ENCODE measurements around the gene NTN5.
A peak's percentile ranks its signal among the peaks of the same experiment; 100 is the strongest.

Gene NTN5

GRCh38 chr19:48650974-48651682 lies 21.7 kb downstream of the NTN5 start:
- H3K27ac Mint-ChIP-seq: no peak overlapping the region

GRCh38 chr19:48648134-48648533 lies 24.7 kb downstream of the NTN5 start:
- Mint-ChIP-seq H3K4me3 (no peak overlapping the region), H3K36me3 (ENCODE audit: low read depth) (no peaks in the 10 kb centered on the region), H3K9me3 (no peaks in the 10 kb centered on the region), H3K4me1 (ENCODE audit: low read depth) (peaks cover 49% of the 10 kb centered on the region), H3K27me3 (no peaks in the 10 kb centered on the region), H3K27ac (peak overlapping the region; percentile 11)
- DNase-seq: no peak

More at GRCh38 chr19:48650974-48651682, 21.7 kb downstream of the NTN5 start:
- no peak for DNase-seq
- no peaks in the 10 kb centered on the region for H3K9me3 Mint-ChIP-seq
- no peaks in the 10 kb centered on the region for H3K36me3 Mint-ChIP-seq (ENCODE audit: low read depth)
- H3K4me1 Mint-ChIP-seq (ENCODE audit: low read depth): peaks cover 32% of the 10 kb centered on the region
- H3K4me3 Mint-ChIP-seq: no peak overlapping the region
- no peaks in the 10 kb centered on the region for H3K27me3 Mint-ChIP-seq

- Mint-ChIP-seq H3K27ac (peak overlapping the region; percentile 37), H3K4me1 (ENCODE audit: low read depth) (peaks cover 44% of the 10 kb centered on the region), H3K4me3 (peak overlapping the region; percentile 49), H3K36me3 (ENCODE audit: low read depth) (no peaks in the 10 kb centered on the region), H3K9me3 (no peaks in the 10 kb centered on the region), H3K27me3 (no peaks in the 10 kb centered on the region)
- DNase-seq: no peak
These were observed 26.0 kb downstream of the NTN5 start for GRCh38 chr19:48646722-48647216.

GRCh38 chr19:48646001-48646721 lies 26.7 kb downstream of the NTN5 start, which contains the start of gene CA11:
CA11 (minus strand) TSS chr19:48646187; CDS start chr19:48645632, 555 bp downstream.
- peak within 1 kb of the TSS; percentile 89 for H3K27ac Mint-ChIP-seq
- H3K4me1 Mint-ChIP-seq (ENCODE audit: low read depth): peaks cover 43% of the 10 kb centered on the region
- H3K4me3 Mint-ChIP-seq: peak within 1 kb of the TSS; percentile 79
- H3K36me3 Mint-ChIP-seq (ENCODE audit: low read depth): no peaks in the 10 kb centered on the region
- DNase-seq: peak; percentile 97
- H3K27me3 Mint-ChIP-seq: no peaks in the 10 kb centered on the region
- H3K9me3 Mint-ChIP-seq: no peaks in the 10 kb centered on the region

GRCh38 chr19:48645620-48646000 lies 27.2 kb downstream of the NTN5 start:
- no peaks in the 10 kb centered on the region for H3K27me3 Mint-ChIP-seq
- peaks cover 41% of the 10 kb centered on the region for H3K4me1 Mint-ChIP-seq (ENCODE audit: low read depth)
- peak overlapping the region; percentile 79 for H3K4me3 Mint-ChIP-seq
- DNase-seq: no peak
- peak overlapping the region; percentile 89 for H3K27ac Mint-ChIP-seq
- H3K36me3 Mint-ChIP-seq (ENCODE audit: low read depth): no peaks in the 10 kb centered on the region
- H3K9me3 Mint-ChIP-seq: no peaks in the 10 kb centered on the region

GRCh38 chr19:48644839-48645619 lies 27.8 kb downstream of the NTN5 start:
- DNase-seq: peak; percentile 81
- Mint-ChIP-seq H3K36me3 (ENCODE audit: low read depth) (no peaks in the 10 kb centered on the region), H3K4me3 (peak overlapping the region; percentile 79), H3K27ac (peak overlapping the region; percentile 89), H3K9me3 (no peaks in the 10 kb centered on the region), H3K4me1 (ENCODE audit: low read depth) (peaks cover 42% of the 10 kb centered on the region), H3K27me3 (no peaks in the 10 kb centered on the region)

GRCh38 chr19:48644355-48644754 lies 28.5 kb downstream of the NTN5 start:
- H3K4me1 Mint-ChIP-seq (ENCODE audit: low read depth): peaks cover 43% of the 10 kb centered on the region
- no peaks in the 10 kb centered on the region for H3K36me3 Mint-ChIP-seq (ENCODE audit: low read depth)
- H3K27ac Mint-ChIP-seq: no peak overlapping the region
- H3K4me3 Mint-ChIP-seq: peak overlapping the region; percentile 79
- no peak for DNase-seq
- H3K27me3 Mint-ChIP-seq: no peaks in the 10 kb centered on the region
- H3K9me3 Mint-ChIP-seq: no peaks in the 10 kb centered on the region

- no peak overlapping the region for H3K27ac Mint-ChIP-seq
These were observed 30.0 kb downstream of the NTN5 start for GRCh38 chr19:48642862-48643261.

GRCh38 chr19:48641850-48642249 lies 31.0 kb downstream of the NTN5 start:
- Mint-ChIP-seq H3K27ac (no peak overlapping the region), H3K9me3 (no peaks in the 10 kb centered on the region), H3K36me3 (ENCODE audit: low read depth) (no peaks in the 10 kb centered on the region), H3K4me1 (ENCODE audit: low read depth) (peaks cover 49% of the 10 kb centered on the region), H3K4me3 (no peak overlapping the region), H3K27me3 (no peaks in the 10 kb centered on the region)
- DNase-seq: no peak

More at GRCh38 chr19:48642862-48643261, 30.0 kb downstream of the NTN5 start:
- peaks cover 48% of the 10 kb centered on the region for H3K4me1 Mint-ChIP-seq (ENCODE audit: low read depth)
- no peaks in the 10 kb centered on the region for H3K36me3 Mint-ChIP-seq (ENCODE audit: low read depth)
- no peak for DNase-seq
- no peak overlapping the region for H3K4me3 Mint-ChIP-seq
- no peaks in the 10 kb centered on the region for H3K27me3 Mint-ChIP-seq
- no peaks in the 10 kb centered on the region for H3K9me3 Mint-ChIP-seq

GRCh38 chr19:48639483-48640375 lies 33.1 kb downstream of the NTN5 start:
- Mint-ChIP-seq H3K4me3 (peak overlapping the region; percentile 75), H3K27me3 (no peaks in the 10 kb centered on the region), H3K27ac (peak overlapping the region; percentile 57), H3K36me3 (ENCODE audit: low read depth) (no peaks in the 10 kb centered on the region), H3K4me1 (ENCODE audit: low read depth) (peaks cover 47% of the 10 kb centered on the region), H3K9me3 (no peaks in the 10 kb centered on the region)
- no peak for DNase-seq

- Mint-ChIP-seq H3K27me3 (no peaks in the 10 kb centered on the region), H3K9me3 (no peaks in the 10 kb centered on the region)
These were observed 33.9 kb downstream of the NTN5 start for GRCh38 chr19:48638831-48639381.

GRCh38 chr19:48637948-48638830 lies 34.6 kb downstream of the NTN5 start:
- peak; percentile 82 for DNase-seq
- Mint-ChIP-seq H3K36me3 (ENCODE audit: low read depth) (no peaks in the 10 kb centered on the region), H3K27me3 (no peaks in the 10 kb centered on the region), H3K9me3 (no peaks in the 10 kb centered on the region), H3K4me3 (peak overlapping the region; percentile 82), H3K4me1 (ENCODE audit: low read depth) (peaks cover 57% of the 10 kb centered on the region), H3K27ac (peak overlapping the region; percentile 98)

More at GRCh38 chr19:48638831-48639381, 33.9 kb downstream of the NTN5 start:
- DNase-seq: peak; percentile 59
- H3K4me1 Mint-ChIP-seq (ENCODE audit: low read depth): peaks cover 50% of the 10 kb centered on the region
- H3K36me3 Mint-ChIP-seq (ENCODE audit: low read depth): no peaks in the 10 kb centered on the region
- peak overlapping the region; percentile 10 for H3K4me3 Mint-ChIP-seq
- H3K27ac Mint-ChIP-seq: peak overlapping the region; percentile 98
